Measurements from ENCODE around the gene YOD1. TPM values are rescaled to one million over a fixed set of nuclear protein-coding genes. Genes with fewer than 3 reads are reported as not detected.

The YOD1 gene
- total and polyA plus RNA-seq, 7 donors: 1.2 to 7.8 (median 5.2) TPM

- 35 to 80% methylated on average over 8 of the region's 8 CpGs for whole genome bisulfite sequencing, 2 donors
- peaks cover 10 to 82% (median 43%) of the 10 kb centered on the region in 4 donors for H3K36me3 ChIP-seq
- TF ChIP-seq POLR2AphosphoS5 (IDR thresholded peaks at IDR 0.05) (no peak), EP300 (IDR thresholded peaks at IDR 0.05) (no peak), POLR2A (IDR thresholded peaks at IDR 0.05) (no peak), CTCF (IDR thresholded peaks at IDR 0.05) (no peak)
- H3K4me1 ChIP-seq: no peaks in the 10 kb centered on the region
- intact Hi-C loops (cut with DNase I): no loop called here
- H3K4me3 ChIP-seq: no peak overlapping the region
- no peaks in the 10 kb centered on the region for H3K27me3 ChIP-seq
- H3K27ac ChIP-seq: no peak overlapping the region
- H3K9me3 ChIP-seq: no peaks in the 10 kb centered on the region
- DNase-seq: no peak
These were observed 13.6 kb upstream of the YOD1 start for GRCh38 chr1:207064561-207064960.

GRCh38 chr1:207063014-207063413, 12.0 kb upstream of the YOD1 start:
- WGBS, 2 donors: 95% methylated on average over 5 of the region's 5 CpGs
- H3K36me3 ChIP-seq: peaks cover 10 to 67% (median 36%) of the 10 kb centered on the region in 4 donors
- no peak overlapping the region for H3K27ac ChIP-seq
- TF ChIP-seq POLR2A (IDR thresholded peaks at IDR 0.05): no peak
- TF ChIP-seq POLR2AphosphoS5 (IDR thresholded peaks at IDR 0.05): no peak
- TF ChIP-seq EP300 (IDR thresholded peaks at IDR 0.05): no peak
- TF ChIP-seq CTCF (IDR thresholded peaks at IDR 0.05): no peak
- no peak for DNase-seq
- no peak overlapping the region for H3K4me3 ChIP-seq
- H3K27me3 ChIP-seq: no peaks in the 10 kb centered on the region
- intact Hi-C loops (cut with DNase I): no loop called here
- H3K4me1 ChIP-seq: no peaks in the 10 kb centered on the region
- H3K9me3 ChIP-seq: no peaks in the 10 kb centered on the region

- WGBS, 2 donors: 87 to 90% methylated on average over 1 of the region's 1 CpG
- H3K36me3 ChIP-seq: peaks cover 3 to 57% (median 29%) of the 10 kb centered on the region in 4 donors
These were observed 11.1 kb upstream of the YOD1 start for GRCh38 chr1:207062058-207062457.

GRCh38 chr1:207060596-207060995, 9.6 kb upstream of the YOD1 start:
- Histone ChIP-seq H3K4me1 (no peaks in the 10 kb centered on the region), H3K27me3 (no peaks in the 10 kb centered on the region), H3K36me3 (peaks cover 3 to 46% (median 27%) of the 10 kb centered on the region in 4 donors), H3K4me3 (no peak overlapping the region), H3K9me3 (no peaks in the 10 kb centered on the region), H3K27ac (no peak overlapping the region)
- WGBS, 2 donors: 85 to 98% methylated on average over 3 of the region's 3 CpGs
- no peak for DNase-seq
- intact Hi-C loops (cut with DNase I): no loop called here
- TF ChIP-seq POLR2AphosphoS5 (IDR thresholded peaks at IDR 0.05) (no peak), POLR2A (IDR thresholded peaks at IDR 0.05) (no peak), EP300 (IDR thresholded peaks at IDR 0.05) (no peak), CTCF (IDR thresholded peaks at IDR 0.05) (no peak)

More at GRCh38 chr1:207062058-207062457, 11.1 kb upstream of the YOD1 start:
- DNase-seq: no peak
- Histone ChIP-seq H3K27me3 (no peaks in the 10 kb centered on the region), H3K9me3 (no peaks in the 10 kb centered on the region), H3K4me1 (no peaks in the 10 kb centered on the region), H3K4me3 (no peak overlapping the region), H3K27ac (no peak overlapping the region)
- intact Hi-C loops (cut with DNase I): no loop called here
- TF ChIP-seq CTCF (IDR thresholded peaks at IDR 0.05) (no peak), EP300 (IDR thresholded peaks at IDR 0.05) (no peak)

- Histone ChIP-seq H3K27me3 (no peaks in the 10 kb centered on the region), H3K4me3 (no peak overlapping the region), H3K36me3 (peaks cover 3 to 39% (median 23%) of the 10 kb centered on the region in 4 donors), H3K4me1 (no peaks in the 10 kb centered on the region), H3K27ac (no peak overlapping the region), H3K9me3 (no peaks in the 10 kb centered on the region)
- no peak for DNase-seq
- 81 to 83% methylated on average over 4 of the region's 4 CpGs for WGBS, 2 donors
- intact Hi-C loops (cut with DNase I): no loop called here
- TF ChIP-seq POLR2A (IDR thresholded peaks at IDR 0.05): no peak
These were observed 8.9 kb upstream of the YOD1 start for GRCh38 chr1:207059881-207060280.

Measured in sigmoid colon (tissue), 7 donors.